Muscle layer of duodenum (tissue), 2 donors: ENCODE measurements around the gene DEAF1.
"Not testable (repeated sequence)": the region's sequence is repeated elsewhere in the genome, so short reads cannot be mapped to it uniquely, and the experiment has no call there.

ENCODE experiments used
- H3K27ac ChIP-seq: one replicate; pipeline ENCODE4 v1.7.0; 2013; ENCODE audit warnings: mild to moderate bottlenecking, low read length
- H3K27me3 ChIP-seq: one replicate; pipeline ENCODE4 v1.7.0; 2013; ENCODE audit warnings: low read depth, mild to moderate bottlenecking, control low read depth, low read length
- H3K36me3 ChIP-seq, 2 donors: one replicate each; pipeline ENCODE4 v1.7.0; 2013; ENCODE audit warnings: low read length in 2 of 2, control low read depth in 1 of 2, mild to moderate bottlenecking in 1 of 2; ENCODE audit not compliant: insufficient read depth in 2 of 2, control insufficient read depth in 1 of 2
- H3K4me1 ChIP-seq, 2 donors: one replicate each; pipeline ENCODE4 v1.7.0; 2013; ENCODE audit warnings: low read length in 2 of 2, mild to moderate bottlenecking in 2 of 2, control low read depth in 1 of 2, moderate library complexity in 1 of 2; ENCODE audit not compliant: insufficient read depth in 2 of 2, control insufficient read depth in 1 of 2
- H3K4me3 ChIP-seq, 2 donors: one replicate each; pipeline ENCODE4 v1.7.0; 2013; ENCODE audit warnings: low read length in 2 of 2, low read depth in 1 of 2, mild to moderate bottlenecking in 1 of 2
- H3K9me3 ChIP-seq, 2 donors: one replicate each; pipeline ENCODE4 v1.7.0; 2013; ENCODE audit warnings: low read length in 2 of 2, control low read depth in 1 of 2, mild to moderate bottlenecking in 1 of 2; ENCODE audit not compliant: control insufficient read depth in 1 of 2
- donor health status: healthy.

The DEAF1 gene

DNA sequence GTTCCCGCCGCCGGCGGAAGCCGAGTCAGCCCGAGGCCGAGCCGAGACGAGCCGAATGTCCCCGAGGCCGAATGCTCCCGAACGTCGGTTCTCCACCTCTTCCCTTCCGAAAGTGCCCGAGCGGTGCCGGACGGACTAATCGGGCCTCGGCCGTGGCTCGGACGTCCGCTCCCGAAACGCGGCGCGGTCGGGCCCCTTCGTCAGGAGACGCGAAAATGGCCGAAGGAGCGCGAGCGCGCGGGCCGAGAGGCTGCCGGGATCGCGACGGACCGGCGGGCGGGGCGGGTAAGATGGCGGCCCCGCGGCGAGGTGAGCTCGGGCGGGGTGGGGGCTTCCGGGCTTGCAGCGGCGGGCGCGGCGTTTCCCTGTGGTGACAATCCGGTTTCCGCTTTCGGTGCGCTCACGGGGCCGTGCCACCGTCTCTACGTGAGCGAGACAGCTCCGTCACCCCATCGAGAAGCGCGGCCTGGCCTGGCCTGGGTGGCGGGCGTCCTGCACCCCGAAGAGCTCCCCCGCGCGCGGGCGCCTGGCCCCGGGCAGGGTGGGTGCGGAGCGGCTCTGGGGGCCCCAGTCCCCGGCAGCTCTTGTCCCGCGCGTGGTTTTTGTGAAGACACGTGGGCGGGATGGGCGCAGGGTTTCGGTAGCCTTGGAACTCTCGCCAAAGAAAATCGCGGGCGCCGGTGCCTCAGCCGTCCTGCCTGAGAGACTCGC is 671 bp upstream of the DEAF1 start, which contains the start of gene TMEM80:
Gene TMEM80 (plus strand): TSS at position 279 of the 711 bp plus-strand sequence. CDS start 12 bp downstream, at position 291.
- Histone ChIP-seq H3K27me3 (no peaks in the 10 kb centered on the region), H3K4me3 (peak within 1 kb of the TSS; percentile 70 to 91), H3K4me1 (peaks cover 0 to 40% of the 10 kb centered on the region in 2 donors), H3K36me3 (peaks cover 0 to 11% of the 10 kb centered on the region in 2 donors), H3K27ac (peak within 1 kb of the TSS; percentile 97), H3K9me3 (no peaks in the 10 kb centered on the region)

DNA sequence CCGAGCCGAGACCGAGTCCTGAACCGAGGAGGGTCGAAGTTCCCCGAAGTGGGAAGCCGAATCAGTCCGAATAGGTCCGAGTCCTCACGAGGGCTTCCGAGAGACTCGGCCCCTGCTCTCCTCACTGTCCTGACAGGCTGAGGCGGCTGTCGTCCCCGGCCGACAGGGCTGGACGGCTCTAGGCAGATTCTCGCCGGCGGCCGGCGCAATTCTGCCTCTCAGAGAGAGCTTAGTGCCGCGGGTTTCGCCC is 191 bp upstream of the DEAF1 start:
- H3K36me3 ChIP-seq: peaks cover 0 to 7% of the 10 kb centered on the region in 2 donors
- peak overlapping the region; percentile 70 to 91 for H3K4me3 ChIP-seq
- no peaks in the 10 kb centered on the region for H3K9me3 ChIP-seq
- no peaks in the 10 kb centered on the region for H3K27me3 ChIP-seq
- H3K27ac ChIP-seq: peak overlapping the region; percentile 97
- peaks cover 0 to 40% of the 10 kb centered on the region in 2 donors for H3K4me1 ChIP-seq

DNA sequence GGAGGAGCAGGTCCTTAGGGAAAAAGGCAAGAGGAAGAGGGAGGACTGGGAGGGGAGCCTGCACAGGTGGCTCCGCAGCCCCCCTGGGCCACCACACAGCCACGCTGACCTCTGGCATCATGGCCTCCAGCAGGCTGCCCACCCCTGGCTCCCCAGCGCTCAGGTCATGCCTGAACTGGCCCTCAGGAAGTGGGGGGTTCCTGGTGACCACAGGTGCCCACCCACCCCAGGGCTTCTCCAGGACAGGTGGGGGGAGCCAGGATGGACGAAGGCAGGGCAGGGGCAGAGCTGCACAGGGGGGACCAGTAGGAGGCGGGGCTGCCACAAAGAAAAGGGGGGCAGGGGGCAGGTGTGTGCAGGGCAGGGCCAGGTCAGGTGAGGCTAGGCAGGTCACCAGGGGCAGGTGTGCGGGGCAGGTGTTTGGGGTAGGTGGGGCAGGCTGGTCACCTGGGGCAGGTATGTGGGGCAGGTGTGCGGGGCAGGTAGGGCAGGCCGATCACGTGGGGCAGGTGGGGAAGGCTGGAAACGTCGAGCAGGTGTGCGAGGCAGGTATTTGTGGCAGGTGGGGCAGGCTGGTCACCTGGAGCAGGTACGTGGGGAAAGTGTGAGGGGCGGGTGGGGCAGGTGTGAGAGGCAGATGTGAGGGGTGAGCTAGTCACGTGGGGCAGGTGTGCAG is 997 bp downstream of the DEAF1 start:
- no peaks in the 10 kb centered on the region for H3K27me3 ChIP-seq
- peaks cover 0 to 13% of the 10 kb centered on the region in 2 donors for H3K36me3 ChIP-seq
- no peaks in the 10 kb centered on the region for H3K9me3 ChIP-seq
- H3K4me3 ChIP-seq: peak overlapping the region in 1 of 2 donors; percentile 38
- peaks cover 0 to 39% of the 10 kb centered on the region in 2 donors for H3K4me1 ChIP-seq
- H3K27ac ChIP-seq: no peak overlapping the region

DNA sequence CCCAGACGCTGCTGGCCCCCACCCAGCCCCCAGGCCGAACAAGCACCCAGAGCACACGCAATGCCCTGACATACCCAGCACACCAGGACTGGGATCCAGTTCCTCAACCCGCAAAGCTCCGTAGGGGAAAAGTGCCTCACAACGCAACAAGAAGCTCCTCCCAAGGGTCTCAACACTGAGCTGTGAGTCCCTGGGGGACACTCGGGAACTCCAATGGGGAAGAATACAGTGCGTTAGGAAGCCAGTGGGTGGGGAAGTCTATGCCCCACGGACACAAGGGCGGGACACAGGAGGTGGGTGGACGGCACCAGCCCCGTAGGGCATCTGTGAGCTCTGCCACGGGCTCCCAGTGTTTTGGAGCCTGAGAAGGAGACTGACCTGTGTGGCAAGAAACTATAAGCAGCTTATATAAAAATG is 1.6 kb downstream of the DEAF1 start:
- no peaks in the 10 kb centered on the region for H3K9me3 ChIP-seq
- H3K27ac ChIP-seq: no peak overlapping the region
- peak overlapping the region in 1 of 2 donors; percentile 38 for H3K4me3 ChIP-seq
- H3K27me3 ChIP-seq: no peaks in the 10 kb centered on the region
- peaks cover 0 to 34% of the 10 kb centered on the region in 2 donors for H3K4me1 ChIP-seq
- peaks cover 5 to 19% of the 10 kb centered on the region in 2 donors for H3K36me3 ChIP-seq

DNA sequence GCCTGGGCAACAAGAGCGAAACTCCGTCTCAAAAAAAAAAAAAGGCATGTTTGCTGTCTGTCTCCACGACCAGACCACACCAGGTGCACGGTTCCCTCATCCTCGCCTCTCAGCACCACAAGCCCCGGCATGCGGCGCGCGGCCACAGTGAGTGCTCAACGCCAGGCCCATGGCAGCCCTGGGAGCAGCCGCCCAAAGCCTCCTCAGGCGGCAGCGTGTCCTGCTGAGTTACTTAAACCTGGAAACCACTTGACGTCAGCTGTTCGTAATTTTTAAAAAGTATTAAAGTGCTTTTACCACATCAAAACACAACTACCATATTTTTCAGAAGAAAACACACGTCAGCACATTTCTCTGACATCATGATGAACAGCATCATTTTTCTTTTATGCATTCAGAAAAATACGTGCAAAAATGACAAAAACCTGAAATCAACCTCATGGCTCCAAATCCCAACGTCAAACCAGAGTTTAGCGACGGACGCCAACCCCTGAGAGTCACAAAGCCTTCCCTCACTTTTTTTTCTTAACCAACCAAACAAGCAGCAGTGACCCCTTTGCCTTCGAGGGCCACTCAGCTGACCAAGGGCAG is 2.1 kb downstream of the DEAF1 start:
- H3K4me3 ChIP-seq: peak overlapping the region in 1 of 2 donors; percentile 38
- H3K4me1 ChIP-seq: peaks cover 0 to 29% of the 10 kb centered on the region in 2 donors
- no peak overlapping the region for H3K27ac ChIP-seq
- H3K36me3 ChIP-seq: peaks cover 10 to 24% of the 10 kb centered on the region in 2 donors
- no peaks in the 10 kb centered on the region for H3K9me3 ChIP-seq
- no peaks in the 10 kb centered on the region for H3K27me3 ChIP-seq

DNA sequence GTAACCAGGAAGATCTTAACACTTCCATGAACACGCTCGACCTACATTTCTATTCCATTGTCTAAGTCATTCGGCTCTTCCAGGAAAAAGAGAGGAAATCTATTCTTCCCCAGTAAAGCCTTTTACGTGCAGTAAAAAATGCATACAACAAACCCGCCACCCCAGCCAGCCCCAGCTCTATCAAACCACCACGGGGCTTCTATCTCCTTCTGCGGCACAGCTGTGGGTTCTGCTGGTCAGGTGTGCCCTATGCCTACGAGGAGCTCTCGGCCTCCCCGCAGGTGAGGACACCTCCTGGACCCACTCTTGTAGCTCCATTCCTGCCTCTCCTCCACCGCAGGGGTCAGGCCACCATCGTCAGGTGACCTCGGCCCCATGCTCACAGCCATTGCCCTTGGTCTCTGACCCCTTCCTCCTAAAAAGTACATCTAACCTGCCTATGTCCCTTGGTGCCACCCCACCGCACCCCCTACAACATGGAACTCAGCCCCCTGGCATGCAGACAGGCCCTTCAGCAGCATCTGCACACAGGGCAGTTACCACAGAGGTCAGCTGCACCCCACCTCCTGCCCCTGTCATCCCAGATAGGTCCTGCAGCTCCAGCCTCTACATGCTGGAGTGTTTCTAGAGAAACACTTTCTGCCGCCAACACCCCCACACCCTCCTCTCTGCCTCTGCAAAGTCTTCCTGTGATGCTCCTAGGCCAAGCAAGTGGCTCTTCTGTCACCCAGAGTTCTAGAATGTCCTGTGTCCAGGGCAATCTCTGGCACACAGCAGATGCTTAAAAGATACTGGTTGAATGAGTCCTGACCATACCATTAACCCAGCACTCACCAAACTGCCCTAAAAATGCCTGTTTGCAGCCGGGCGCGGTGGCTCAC is 3.1 kb downstream of the DEAF1 start:
- H3K4me1 ChIP-seq: peaks cover 0 to 21% of the 10 kb centered on the region in 2 donors
- H3K36me3 ChIP-seq: peaks cover 13 to 34% of the 10 kb centered on the region in 2 donors
- no peaks in the 10 kb centered on the region for H3K27me3 ChIP-seq
- H3K9me3 ChIP-seq: no peaks in the 10 kb centered on the region
- no peak overlapping the region for H3K27ac ChIP-seq
- H3K4me3 ChIP-seq: no peak overlapping the region

DNA sequence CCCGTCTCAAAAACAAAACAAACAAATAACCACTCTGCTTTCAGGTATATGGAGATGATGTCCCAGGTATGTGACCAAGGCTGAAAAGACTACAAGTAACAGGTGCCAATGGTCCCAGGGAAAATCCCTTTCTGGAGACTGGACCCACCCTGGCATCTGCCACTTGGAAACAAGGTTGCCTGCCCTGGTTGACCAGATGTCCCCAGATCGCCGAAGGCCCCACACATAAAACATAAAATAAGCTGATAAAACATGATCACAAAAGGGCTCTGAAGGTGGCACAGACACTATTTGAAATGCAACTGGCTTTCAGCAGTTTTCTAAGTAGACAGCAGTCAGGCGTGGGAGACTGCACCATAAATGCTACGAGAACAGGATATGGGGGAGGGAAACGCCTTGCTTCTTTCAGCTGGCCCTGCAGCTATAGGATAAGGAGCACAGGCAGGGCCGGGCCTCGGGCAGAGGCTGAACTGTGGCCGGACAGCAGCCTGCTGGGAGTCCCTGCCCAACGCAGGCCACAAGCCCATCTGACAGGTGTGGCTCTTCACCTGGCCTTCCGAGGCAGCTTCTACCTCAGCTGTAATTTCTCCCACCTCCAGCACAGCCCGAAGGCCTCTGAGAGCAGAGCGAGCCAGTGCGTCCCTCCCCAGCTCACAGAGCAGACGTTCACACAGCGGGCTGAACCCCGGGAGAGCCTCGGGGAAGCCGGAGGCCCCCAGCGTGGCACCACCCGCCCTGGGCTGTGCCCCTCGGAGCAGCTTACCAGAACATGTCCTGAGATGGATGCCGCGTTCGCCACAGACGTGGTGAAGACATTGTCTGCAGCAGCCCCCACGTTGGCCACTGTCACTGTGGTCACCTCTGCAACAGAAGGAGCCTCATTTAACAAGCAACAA is 4.0 kb downstream of the DEAF1 start:
- Histone ChIP-seq H3K4me3 (no peak overlapping the region), H3K27ac (no peak overlapping the region), H3K27me3 (no peaks in the 10 kb centered on the region), H3K36me3 (peaks cover 19 to 42% of the 10 kb centered on the region in 2 donors), H3K9me3 (no peaks in the 10 kb centered on the region), H3K4me1 (peaks cover 0 to 13% of the 10 kb centered on the region in 2 donors)

DNA sequence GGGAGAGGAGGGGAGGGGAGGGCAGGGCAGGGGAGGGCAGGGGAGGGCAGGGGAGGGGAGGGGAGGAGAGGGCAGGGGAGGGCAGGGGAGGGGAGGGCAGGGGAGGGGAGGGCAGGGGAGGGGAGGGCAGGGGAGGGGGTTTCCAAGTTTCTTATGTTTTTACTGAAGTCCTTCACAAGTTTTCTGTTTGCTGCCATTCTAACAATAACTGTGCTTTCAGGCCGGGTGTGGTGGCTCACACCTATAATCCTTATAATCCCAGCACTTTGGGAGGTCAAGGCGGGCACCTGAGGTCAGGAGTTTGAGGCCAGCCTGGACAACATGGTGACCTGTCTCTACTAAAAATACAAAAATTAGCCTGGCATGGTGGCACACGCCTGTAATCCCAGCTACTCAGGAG is 4.8 kb downstream of the DEAF1 start:
- H3K27ac ChIP-seq, H3K9me3 ChIP-seq, H3K27me3 ChIP-seq, H3K4me3 ChIP-seq: not testable (repeated sequence)
- peaks cover 0 to 13% of the 10 kb centered on the region in 2 donors for H3K4me1 ChIP-seq
- peaks cover 19 to 41% of the 10 kb centered on the region in 2 donors for H3K36me3 ChIP-seq

DNA sequence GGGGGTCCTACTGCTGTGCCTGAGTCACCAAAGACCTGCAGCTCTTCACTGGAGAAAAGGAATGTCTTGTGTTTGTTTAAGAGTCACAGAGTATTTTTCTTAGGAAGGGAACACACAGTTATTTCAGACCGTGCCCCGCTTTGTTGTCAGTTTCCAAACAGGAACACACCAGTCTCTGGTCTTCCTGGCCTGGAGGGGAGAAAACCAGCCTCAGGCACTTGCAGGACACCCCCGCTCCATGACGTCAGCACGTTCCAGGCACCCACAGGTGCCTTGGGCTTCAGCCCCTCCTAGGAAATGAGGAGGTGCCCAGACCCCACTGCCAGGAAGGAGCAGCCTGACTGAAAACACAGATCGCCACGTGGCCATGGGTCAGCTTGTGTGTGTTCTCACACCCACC is 5.4 kb downstream of the DEAF1 start:
- Histone ChIP-seq H3K27me3 (no peaks in the 10 kb centered on the region), H3K36me3 (peaks cover 19 to 42% of the 10 kb centered on the region in 2 donors)

DNA sequence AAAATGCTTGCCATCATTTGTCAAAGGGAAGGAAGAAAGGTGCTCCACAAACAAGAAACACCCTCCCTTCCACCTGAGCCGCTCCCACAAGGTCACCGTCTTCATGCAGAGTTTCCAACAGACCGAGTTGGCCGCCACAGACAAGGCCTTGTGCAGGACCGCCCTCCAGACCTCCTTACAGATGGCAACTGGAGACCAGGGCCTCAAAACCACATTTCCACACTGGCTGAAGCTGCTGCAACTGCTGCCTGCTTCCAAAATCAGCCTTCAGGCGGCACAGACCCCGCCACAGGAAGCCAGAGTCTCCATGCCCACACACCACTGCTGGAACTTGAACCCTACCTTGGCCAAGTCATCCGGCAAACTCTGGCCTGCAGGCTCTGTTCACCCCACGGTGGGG is 6.3 kb downstream of the DEAF1 start:
- H3K9me3 ChIP-seq: no peaks in the 10 kb centered on the region
- no peak overlapping the region for H3K4me3 ChIP-seq
- H3K4me1 ChIP-seq: peaks cover 0 to 7% of the 10 kb centered on the region in 2 donors
- H3K27me3 ChIP-seq: no peaks in the 10 kb centered on the region
- peaks cover 25 to 51% of the 10 kb centered on the region in 2 donors for H3K36me3 ChIP-seq
- H3K27ac ChIP-seq: no peak overlapping the region

More for the DNA sequence above, 5.4 kb downstream of the DEAF1 start:
- H3K27ac ChIP-seq: no peak overlapping the region
- no peak overlapping the region for H3K4me3 ChIP-seq
- H3K9me3 ChIP-seq: no peaks in the 10 kb centered on the region
- peaks cover 0 to 13% of the 10 kb centered on the region in 2 donors for H3K4me1 ChIP-seq
